HEK293 (cell line): ENCODE measurements around the gene MTOR.

ENCODE experiments used
- FEZF1 ChIP-seq: fragments of 450-650 bp; formaldehyde crosslinking; IDR thresholded peaks from 2 replicates; pipeline ENCODE4 v1.5.1; 2016; ENCODE audit warnings: missing biosample characterization, missing genetic modification characterization
- HOXA7 ChIP-seq: sonication (generic); formaldehyde crosslinking; IDR thresholded peaks from 2 replicates; pipeline ENCODE4 v1.8.1; 2022; ENCODE audit warnings: missing genetic modification reagents, borderline replicate concordance
- HOXD13 ChIP-seq: sonication (generic); formaldehyde crosslinking; IDR thresholded peaks from 2 replicates; pipeline ENCODE4 v1.8.0; 2022; ENCODE audit warnings: missing genetic modification reagents, borderline replicate concordance
- MZF1 ChIP-seq: fragments of 450-650 bp; formaldehyde crosslinking; IDR thresholded peaks from 2 replicates; pipeline ENCODE4 v1.5.1; 2017; ENCODE audit warnings: missing biosample characterization, missing genetic modification characterization, borderline replicate concordance
- OVOL3 ChIP-seq: fragments of 450-650 bp; formaldehyde crosslinking; IDR thresholded peaks from 2 replicates; pipeline ENCODE4 v1.5.1; 2016; ENCODE audit warnings: missing biosample characterization, missing genetic modification characterization
- TRIM28 ChIP-seq: IDR thresholded peaks from 2 replicates; pipeline ENCODE4 v1.6.1; 2011; ENCODE audit warnings: low read length, control low read depth, borderline replicate concordance
- ZFHX2 ChIP-seq: fragments of 450-650 bp; formaldehyde crosslinking; conservative IDR thresholded peaks from 2 replicates; pipeline ENCODE4 v1.5.1; 2016; ENCODE audit warnings: missing biosample characterization, missing genetic modification characterization
- ZFP3 ChIP-seq: fragments of 450-650 bp; formaldehyde crosslinking; IDR thresholded peaks from 2 replicates; pipeline ENCODE4 v1.5.1; 2016; ENCODE audit warnings: low read depth, missing biosample characterization, missing genetic modification characterization
- ZFP69B ChIP-seq: fragments of 450-650 bp; formaldehyde crosslinking; IDR thresholded peaks from 2 replicates; pipeline ENCODE4 v1.5.1; 2016; ENCODE audit warnings: missing biosample characterization, missing genetic modification characterization
- ZNF133 ChIP-seq: fragments of 450-650 bp; formaldehyde crosslinking; IDR thresholded peaks from 2 replicates; pipeline ENCODE4 v1.5.1; 2016; ENCODE audit warnings: missing biosample characterization, missing genetic modification characterization
- ZNF138 ChIP-seq: fragments of 450-650 bp; formaldehyde crosslinking; IDR thresholded peaks from 2 replicates; pipeline ENCODE4 v1.5.1; 2016; ENCODE audit warnings: missing biosample characterization, missing genetic modification characterization, borderline replicate concordance
- ZNF146 ChIP-seq: fragments of 450-650 bp; formaldehyde crosslinking; IDR thresholded peaks from 2 replicates; pipeline ENCODE4 v1.5.1; 2016; ENCODE audit warnings: missing biosample characterization, missing genetic modification characterization
- ZNF157 ChIP-seq: fragments of 450-650 bp; formaldehyde crosslinking; IDR thresholded peaks from 2 replicates; pipeline ENCODE4 v1.5.1; 2016; ENCODE audit warnings: missing biosample characterization, missing genetic modification characterization
- ZNF239 ChIP-seq: fragments of 450-650 bp; formaldehyde crosslinking; IDR thresholded peaks from 2 replicates; pipeline ENCODE4 v1.5.1; 2016; ENCODE audit warnings: missing biosample characterization, missing genetic modification characterization
- ZNF311 ChIP-seq: fragments of 450-650 bp; formaldehyde crosslinking; IDR thresholded peaks from 2 replicates; pipeline ENCODE4 v1.5.1; 2017; ENCODE audit warnings: missing biosample characterization, missing genetic modification characterization, borderline replicate concordance
- ZNF391 ChIP-seq: fragments of 450-650 bp; formaldehyde crosslinking; IDR thresholded peaks from 2 replicates; pipeline ENCODE4 v1.5.1; 2016; ENCODE audit warnings: low read depth, missing biosample characterization, missing genetic modification characterization, borderline replicate concordance
- ZNF48 ChIP-seq: fragments of 450-650 bp; formaldehyde crosslinking; IDR thresholded peaks from 2 replicates; pipeline ENCODE4 v1.5.1; 2016; ENCODE audit warnings: missing biosample characterization, missing genetic modification characterization
- ZNF514 ChIP-seq: fragments of 450-650 bp; formaldehyde crosslinking; IDR thresholded peaks from 2 replicates; pipeline ENCODE4 v1.5.1; 2016; ENCODE audit warnings: missing biosample characterization, missing genetic modification characterization
- ZNF558 ChIP-seq: fragments of 450-650 bp; formaldehyde crosslinking; IDR thresholded peaks from 2 replicates; pipeline ENCODE4 v1.5.1; 2016; ENCODE audit warnings: missing biosample characterization, missing genetic modification characterization
- ZNF623 ChIP-seq: fragments of 450-650 bp; formaldehyde crosslinking; IDR thresholded peaks from 2 replicates; pipeline ENCODE4 v1.5.1; 2016; ENCODE audit warnings: missing biosample characterization, missing genetic modification characterization
- ZNF658 ChIP-seq: fragments of 450-650 bp; formaldehyde crosslinking; IDR thresholded peaks from 2 replicates; pipeline ENCODE4; 2016; ENCODE audit warnings: missing biosample characterization, missing genetic modification characterization
- ZNF777 ChIP-seq: fragments of 450-650 bp; formaldehyde crosslinking; IDR thresholded peaks from 2 replicates; pipeline ENCODE4 v1.5.1; 2017; ENCODE audit warnings: missing biosample characterization, missing genetic modification characterization, borderline replicate concordance
- ZNF837 ChIP-seq: fragments of 450-650 bp; formaldehyde crosslinking; IDR thresholded peaks from 2 replicates; pipeline ENCODE4 v1.5.1; 2016; ENCODE audit warnings: missing biosample characterization, missing genetic modification characterization
- ZSCAN30 ChIP-seq: fragments of 450-650 bp; IDR thresholded peaks from 2 replicates; pipeline ENCODE4 v1.5.1; 2018; ENCODE audit warnings: missing biosample characterization, mild to moderate bottlenecking, missing genetic modification characterization, moderate library complexity
- TF ChIP-seq, protein P1 (sequence below): fragments of 450-650 bp; formaldehyde crosslinking; IDR thresholded peaks from 2 replicates; pipeline ENCODE4 v1.5.1; 2016; ENCODE audit warnings: missing biosample characterization, missing genetic modification characterization, low read depth
- TF ChIP-seq, protein P2 (sequence below): fragments of 450-650 bp; formaldehyde crosslinking; IDR thresholded peaks from 2 replicates; pipeline ENCODE4 v1.5.0; 2017; ENCODE audit warnings: missing biosample characterization, missing genetic modification characterization, borderline replicate concordance
- TF ChIP-seq, protein P3 (sequence below): fragments of 450-650 bp; formaldehyde crosslinking; IDR thresholded peaks from 2 replicates; pipeline ENCODE4 v1.5.1; 2016; ENCODE audit warnings: missing biosample characterization, missing genetic modification characterization, borderline replicate concordance
- TF ChIP-seq, protein P4 (sequence below): fragments of 450-650 bp; formaldehyde crosslinking; IDR thresholded peaks from 2 replicates; pipeline ENCODE4 v1.5.1; 2017; ENCODE audit warnings: missing biosample characterization, missing genetic modification characterization
- TF ChIP-seq, protein P5 (sequence below): fragments of 450-650 bp; formaldehyde crosslinking; IDR thresholded peaks from 2 replicates; pipeline ENCODE4 v1.5.1; 2016; ENCODE audit warnings: missing biosample characterization, missing genetic modification characterization

MTOR gene

DNA sequence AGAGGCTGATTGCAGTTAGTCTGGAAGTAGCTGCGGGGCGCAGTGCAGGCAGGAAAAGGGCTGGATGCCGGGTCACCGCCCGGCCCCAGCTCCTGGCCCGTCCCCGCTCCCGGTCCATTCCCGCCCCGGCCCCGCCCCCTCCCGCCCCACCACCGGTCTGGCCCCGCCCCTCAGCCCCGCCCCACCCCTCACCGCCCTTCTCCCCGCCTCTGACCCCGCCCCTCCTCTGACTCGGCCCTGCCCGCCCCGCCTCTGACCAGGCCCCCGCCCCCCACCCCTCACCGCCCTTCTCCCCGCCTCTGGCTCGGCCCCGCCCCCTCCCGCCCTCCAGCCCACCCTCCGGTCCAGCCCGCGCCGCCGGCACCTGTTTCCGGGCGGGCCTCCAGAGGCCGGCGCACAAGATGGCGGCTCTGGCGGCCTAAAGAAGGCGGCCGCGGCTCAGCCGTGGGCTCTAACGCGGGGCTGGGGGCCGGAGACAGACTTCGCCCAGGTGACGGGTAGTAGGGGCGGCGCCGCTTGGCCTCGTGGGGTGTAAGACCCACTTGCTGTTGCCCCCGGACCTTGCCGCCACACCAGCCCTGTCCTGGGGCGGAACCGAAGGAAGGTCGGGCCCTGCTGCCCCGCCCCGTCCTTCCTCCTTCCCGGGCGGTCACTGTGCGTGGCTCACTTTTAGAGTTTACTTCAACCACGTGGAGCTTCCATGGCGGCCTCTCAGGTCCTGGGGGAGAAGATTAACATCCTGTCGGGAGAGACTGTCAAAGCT, 10.7 kb upstream of the MTOR start, which contains the start of gene UBIAD1 (continued):
- TF ChIP-seq, protein P1, sequence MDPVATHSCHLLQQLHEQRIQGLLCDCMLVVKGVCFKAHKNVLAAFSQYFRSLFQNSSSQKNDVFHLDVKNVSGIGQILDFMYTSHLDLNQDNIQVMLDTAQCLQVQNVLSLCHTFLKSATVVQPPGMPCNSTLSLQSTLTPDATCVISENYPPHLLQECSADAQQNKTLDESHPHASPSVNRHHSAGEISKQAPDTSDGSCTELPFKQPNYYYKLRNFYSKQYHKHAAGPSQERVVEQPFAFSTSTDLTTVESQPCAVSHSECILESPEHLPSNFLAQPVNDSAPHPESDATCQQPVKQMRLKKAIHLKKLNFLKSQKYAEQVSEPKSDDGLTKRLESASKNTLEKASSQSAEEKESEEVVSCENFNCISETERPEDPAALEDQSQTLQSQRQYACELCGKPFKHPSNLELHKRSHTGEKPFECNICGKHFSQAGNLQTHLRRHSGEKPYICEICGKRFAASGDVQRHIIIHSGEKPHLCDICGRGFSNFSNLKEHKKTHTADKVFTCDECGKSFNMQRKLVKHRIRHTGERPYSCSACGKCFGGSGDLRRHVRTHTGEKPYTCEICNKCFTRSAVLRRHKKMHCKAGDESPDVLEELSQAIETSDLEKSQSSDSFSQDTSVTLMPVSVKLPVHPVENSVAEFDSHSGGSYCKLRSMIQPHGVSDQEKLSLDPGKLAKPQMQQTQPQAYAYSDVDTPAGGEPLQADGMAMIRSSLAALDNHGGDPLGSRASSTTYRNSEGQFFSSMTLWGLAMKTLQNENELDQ = no peak
- no peak for TF ChIP-seq ZNF157 (tag by site-specific recombination)
- no peak for TF ChIP-seq HOXD13 (CRISPR knock-in tag)
- TF ChIP-seq ZFHX2 (tag by site-specific recombination) = peak; percentile 69
- no peak for TF ChIP-seq HOXA7
- no peak for TF ChIP-seq ZNF311 (tag by site-specific recombination)
- peak; percentile 84 for TF ChIP-seq ZSCAN30
- peak; percentile 34; the same call in 1 of the 2 replicates for TF ChIP-seq OVOL3 (tag by site-specific recombination)
- TF ChIP-seq MZF1 (tag by site-specific recombination) = no peak
- no peak for TF ChIP-seq ZNF48 (tag by site-specific recombination)
- TF ChIP-seq, protein P2, sequence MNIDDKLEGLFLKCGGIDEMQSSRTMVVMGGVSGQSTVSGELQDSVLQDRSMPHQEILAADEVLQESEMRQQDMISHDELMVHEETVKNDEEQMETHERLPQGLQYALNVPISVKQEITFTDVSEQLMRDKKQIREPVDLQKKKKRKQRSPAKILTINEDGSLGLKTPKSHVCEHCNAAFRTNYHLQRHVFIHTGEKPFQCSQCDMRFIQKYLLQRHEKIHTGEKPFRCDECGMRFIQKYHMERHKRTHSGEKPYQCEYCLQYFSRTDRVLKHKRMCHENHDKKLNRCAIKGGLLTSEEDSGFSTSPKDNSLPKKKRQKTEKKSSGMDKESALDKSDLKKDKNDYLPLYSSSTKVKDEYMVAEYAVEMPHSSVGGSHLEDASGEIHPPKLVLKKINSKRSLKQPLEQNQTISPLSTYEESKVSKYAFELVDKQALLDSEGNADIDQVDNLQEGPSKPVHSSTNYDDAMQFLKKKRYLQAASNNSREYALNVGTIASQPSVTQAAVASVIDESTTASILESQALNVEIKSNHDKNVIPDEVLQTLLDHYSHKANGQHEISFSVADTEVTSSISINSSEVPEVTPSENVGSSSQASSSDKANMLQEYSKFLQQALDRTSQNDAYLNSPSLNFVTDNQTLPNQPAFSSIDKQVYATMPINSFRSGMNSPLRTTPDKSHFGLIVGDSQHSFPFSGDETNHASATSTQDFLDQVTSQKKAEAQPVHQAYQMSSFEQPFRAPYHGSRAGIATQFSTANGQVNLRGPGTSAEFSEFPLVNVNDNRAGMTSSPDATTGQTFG (tag by site-specific recombination) = no peak
- no peak for TF ChIP-seq ZNF837 (tag by site-specific recombination)
- TF ChIP-seq ZNF146 (tag by site-specific recombination) = no peak; the same call in 1 of the 2 replicates
- no peak for TF ChIP-seq ZNF558 (tag by site-specific recombination)
- TF ChIP-seq, protein P3, sequence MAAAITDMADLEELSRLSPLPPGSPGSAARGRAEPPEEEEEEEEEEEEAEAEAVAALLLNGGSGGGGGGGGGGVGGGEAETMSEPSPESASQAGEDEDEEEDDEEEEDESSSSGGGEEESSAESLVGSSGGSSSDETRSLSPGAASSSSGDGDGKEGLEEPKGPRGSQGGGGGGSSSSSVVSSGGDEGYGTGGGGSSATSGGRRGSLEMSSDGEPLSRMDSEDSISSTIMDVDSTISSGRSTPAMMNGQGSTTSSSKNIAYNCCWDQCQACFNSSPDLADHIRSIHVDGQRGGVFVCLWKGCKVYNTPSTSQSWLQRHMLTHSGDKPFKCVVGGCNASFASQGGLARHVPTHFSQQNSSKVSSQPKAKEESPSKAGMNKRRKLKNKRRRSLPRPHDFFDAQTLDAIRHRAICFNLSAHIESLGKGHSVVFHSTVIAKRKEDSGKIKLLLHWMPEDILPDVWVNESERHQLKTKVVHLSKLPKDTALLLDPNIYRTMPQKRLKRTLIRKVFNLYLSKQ (tag by site-specific recombination) = no peak
- TF ChIP-seq TRIM28 = no peak
- TF ChIP-seq, protein P4, sequence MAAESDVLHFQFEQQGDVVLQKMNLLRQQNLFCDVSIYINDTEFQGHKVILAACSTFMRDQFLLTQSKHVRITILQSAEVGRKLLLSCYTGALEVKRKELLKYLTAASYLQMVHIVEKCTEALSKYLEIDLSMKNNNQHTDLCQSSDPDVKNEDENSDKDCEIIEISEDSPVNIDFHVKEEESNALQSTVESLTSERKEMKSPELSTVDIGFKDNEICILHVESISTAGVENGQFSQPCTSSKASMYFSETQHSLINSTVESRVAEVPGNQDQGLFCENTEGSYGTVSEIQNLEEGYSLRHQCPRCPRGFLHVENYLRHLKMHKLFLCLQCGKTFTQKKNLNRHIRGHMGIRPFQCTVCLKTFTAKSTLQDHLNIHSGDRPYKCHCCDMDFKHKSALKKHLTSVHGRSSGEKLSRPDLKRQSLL (tag by site-specific recombination) = no peak
- TF ChIP-seq, protein P5, sequence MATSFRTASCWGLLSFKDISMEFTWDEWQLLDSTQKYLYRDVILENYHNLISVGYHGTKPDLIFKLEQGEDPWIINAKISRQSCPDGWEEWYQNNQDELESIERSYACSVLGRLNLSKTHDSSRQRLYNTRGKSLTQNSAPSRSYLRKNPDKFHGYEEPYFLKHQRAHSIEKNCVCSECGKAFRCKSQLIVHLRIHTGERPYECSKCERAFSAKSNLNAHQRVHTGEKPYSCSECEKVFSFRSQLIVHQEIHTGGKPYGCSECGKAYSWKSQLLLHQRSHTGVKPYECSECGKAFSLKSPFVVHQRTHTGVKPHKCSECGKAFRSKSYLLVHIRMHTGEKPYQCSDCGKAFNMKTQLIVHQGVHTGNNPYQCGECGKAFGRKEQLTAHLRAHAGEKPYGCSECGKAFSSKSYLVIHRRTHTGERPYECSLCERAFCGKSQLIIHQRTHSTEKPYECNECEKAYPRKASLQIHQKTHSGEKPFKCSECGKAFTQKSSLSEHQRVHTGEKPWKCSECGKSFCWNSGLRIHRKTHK (tag by site-specific recombination) = no peak
- TF ChIP-seq ZNF514 (tag by site-specific recombination) = no peak
- peak; percentile 83; the same call in 1 of the 2 replicates for TF ChIP-seq ZNF391
- TF ChIP-seq ZNF138 (tag by site-specific recombination) = no peak
- TF ChIP-seq ZNF623 = no peak
- no peak; the same call in 1 of the 2 replicates for TF ChIP-seq ZNF777 (tag by site-specific recombination)
- no peak for TF ChIP-seq FEZF1 (tag by site-specific recombination)
- TF ChIP-seq ZNF239 (tag by site-specific recombination) = 0 out of 2 replicates have a peak, but pooled peaks have one; percentile 47
- peak; percentile 48; the same call in 1 of the 2 replicates for TF ChIP-seq ZFP69B (tag by site-specific recombination)
- no peak for TF ChIP-seq ZFP3 (tag by site-specific recombination)
- no peak for TF ChIP-seq ZNF133 (tag by site-specific recombination)
- TF ChIP-seq ZNF658 (tag by site-specific recombination) = no peak
